MM.1S (cell line): ENCODE data around the gene CDCA4.

Experiments used
- DNase-seq: peaks from one replicate; pipeline ENCODE4 v3.0.0-alpha.2; 2015
- H2AFZ ChIP-seq: fragments of 300-600 bp; sonication (generic); 2 replicates; pipeline ENCODE4 v1.6.0; 2016; ENCODE audit warnings: antibody characterized with exemption, low read length
- H3F3A ChIP-seq: fragments of 300-600 bp; sonication (generic); 2 replicates; pipeline ENCODE4 v1.6.1; 2016; ENCODE audit warnings: mild to moderate bottlenecking, antibody characterized with exemption, low read length, moderate library complexity, mixed read lengths; ENCODE audit not compliant: insufficient read depth
- H3K27ac ChIP-seq: fragments of 300-600 bp; sonication (generic); 2 replicates; pipeline ENCODE4 v1.5.1; 2016; ENCODE audit warnings: mild to moderate bottlenecking, low read length
- H3K27me3 ChIP-seq: fragments of 300-600 bp; sonication (generic); replicated peaks from 2 replicates; pipeline ENCODE4 v1.6.0; 2016; ENCODE audit warnings: low read length; ENCODE audit not compliant: insufficient read depth
- H3K36me3 ChIP-seq: fragments of 300-600 bp; sonication (generic); replicated peaks from 2 replicates; pipeline ENCODE4 v1.6.1; 2016; ENCODE audit warnings: mild to moderate bottlenecking, low read length, mixed read lengths; ENCODE audit not compliant: insufficient read depth
- H3K4me1 ChIP-seq: fragments of 300-600 bp; sonication (generic); 2 replicates; pipeline ENCODE4 v1.6.1; 2016; ENCODE audit warnings: low read length, mixed read lengths
- H3K4me2 ChIP-seq: fragments of 300-600 bp; sonication (generic); 2 replicates; pipeline ENCODE4 v1.6.0; 2016; ENCODE audit warnings: low read depth, low read length
- H3K4me3 ChIP-seq: fragments of 300-600 bp; sonication (generic); 2 replicates; pipeline ENCODE4 v1.5.1; 2016; ENCODE audit warnings: low read length, mixed read lengths
- H3K79me2 ChIP-seq: fragments of 300-600 bp; sonication (generic); 2 replicates; pipeline ENCODE4 v1.6.1; 2016; ENCODE audit warnings: mixed run types, low read length, mixed read lengths
- H3K9ac ChIP-seq: fragments of 300-600 bp; sonication (generic); 2 replicates; pipeline ENCODE4 v1.6.1; 2016; ENCODE audit warnings: low read length, mixed read lengths
- H3K9me2 ChIP-seq: fragments of 300-600 bp; sonication (generic); replicated peaks from 2 replicates; pipeline ENCODE4 v1.6.1; 2016; ENCODE audit warnings: mild to moderate bottlenecking, low read length, mixed read lengths; ENCODE audit not compliant: insufficient read depth
- H3K9me3 ChIP-seq: fragments of 300-600 bp; sonication (generic); replicated peaks from 2 replicates; pipeline ENCODE4 v1.6.1; 2016; ENCODE audit warnings: mild to moderate bottlenecking, low read length, mixed read lengths; ENCODE audit not compliant: insufficient read depth
- H4K20me1 ChIP-seq: fragments of 300-600 bp; sonication (generic); 2 replicates; pipeline ENCODE4 v1.6.1; 2016; ENCODE audit warnings: mild to moderate bottlenecking, low read length, moderate library complexity, mixed read lengths; ENCODE audit not compliant: insufficient read depth
- CTCF ChIP-seq: fragments of 300-600 bp; sonication (generic); IDR thresholded peaks from 2 replicates; pipeline ENCODE4 v1.5.1; 2016; ENCODE audit warnings: antibody characterized with exemption, low read length, mixed read lengths
- EZH2 ChIP-seq: fragments of 300-600 bp; sonication (generic); optimal IDR thresholded peaks from 2 replicates; pipeline ENCODE3; 2017; ENCODE audit warnings: low read depth, mild to moderate bottlenecking, antibody characterized with exemption, low read length, mixed read lengths
- EZH2phosphoT487 ChIP-seq: fragments of 300-600 bp; sonication (generic); IDR thresholded peaks from 2 replicates; pipeline ENCODE4 v1.6.1; 2018; ENCODE audit warnings: antibody characterized with exemption, low read length

CDCA4 gene

GRCh38 chr14:105055736-105056302, 34.9 kb upstream of the CDCA4 start:
- no peaks in the 10 kb centered on the region for H3K9me2 ChIP-seq
- H3K79me2 ChIP-seq, result peaks cover 5% of the 10 kb centered on the region; the same call in 1 of the 2 replicates
- H3K27me3 ChIP-seq, result no peaks in the 10 kb centered on the region
- no peaks in the 10 kb centered on the region for H3F3A ChIP-seq
- H3K4me2 ChIP-seq, result no peak overlapping the region
- H3K27ac ChIP-seq, result no peak overlapping the region
- H3K9me3 ChIP-seq, result no peaks in the 10 kb centered on the region
- TF ChIP-seq CTCF, result no peak
- no peak for TF ChIP-seq EZH2phosphoT487
- no peak for DNase-seq
- H3K36me3 ChIP-seq, result no peaks in the 10 kb centered on the region
- H4K20me1 ChIP-seq, result no peaks in the 10 kb centered on the region
- H3K4me3 ChIP-seq, result no peak overlapping the region
- H2AFZ ChIP-seq, result no peak overlapping the region
- no peaks in the 10 kb centered on the region for H3K4me1 ChIP-seq
- H3K9ac ChIP-seq, result no peak overlapping the region

- H3K27ac ChIP-seq, result no peak overlapping the region
- no peaks in the 10 kb centered on the region for H4K20me1 ChIP-seq
- no peak for TF ChIP-seq EZH2
- TF ChIP-seq EZH2phosphoT487, result no peak
- TF ChIP-seq CTCF, result no peak
- no peak overlapping the region for H2AFZ ChIP-seq
- no peaks in the 10 kb centered on the region for H3K27me3 ChIP-seq
- H3K9me3 ChIP-seq, result no peaks in the 10 kb centered on the region
- no peak overlapping the region for H3K4me3 ChIP-seq
- no peak for DNase-seq
- H3K4me2 ChIP-seq, result no peak overlapping the region
- H3K9ac ChIP-seq, result no peak overlapping the region
- H3K9me2 ChIP-seq, result no peaks in the 10 kb centered on the region
- H3K4me1 ChIP-seq, result no peaks in the 10 kb centered on the region
- 0 out of 2 replicates have a peak, but pooled peaks cover 5% of the 10 kb centered on the region for H3K79me2 ChIP-seq
- H3K36me3 ChIP-seq, result no peaks in the 10 kb centered on the region
- no peaks in the 10 kb centered on the region for H3F3A ChIP-seq
These were observed 34.5 kb upstream of the CDCA4 start for GRCh38 chr14:105055334-105055733.

- DNase-seq, result no peak
- Histone ChIP-seq H3K79me2 (no peaks in the 10 kb centered on the region), H3K27ac (no peak overlapping the region), H3K27me3 (no peaks in the 10 kb centered on the region), H3K4me3 (no peak overlapping the region), H2AFZ (no peak overlapping the region), H3K36me3 (no peaks in the 10 kb centered on the region), H3K9me3 (no peaks in the 10 kb centered on the region), H3K4me1 (no peaks in the 10 kb centered on the region), H3K4me2 (no peak overlapping the region), H3F3A (no peaks in the 10 kb centered on the region), H4K20me1 (no peaks in the 10 kb centered on the region), H3K9ac (no peak overlapping the region), H3K9me2 (no peaks in the 10 kb centered on the region)
- TF ChIP-seq EZH2 (no peak), EZH2phosphoT487 (no peak), CTCF (no peak)
These were observed 33.1 kb upstream of the CDCA4 start for GRCh38 chr14:105053996-105054395.
